Fibroblast of the aortic adventitia (primary cell): ENCODE results near the gene KIF16B. TPM values are rescaled to one million over a fixed set of nuclear protein-coding genes. Genes with fewer than 3 reads are reported as not detected.

ENCODE experiments used
- DNase-seq: peaks from one replicate; pipeline ENCODE4 v3.0.0-alpha.2; 2010; ENCODE audit warnings: low read depth
- H3K4me3 ChIP-seq: 2 replicates; pipeline ENCODE4 v1.5.1; 2011; ENCODE audit warnings: low read depth, mild to moderate bottlenecking, control low read depth, low read length, moderate library complexity
- CTCF ChIP-seq: IDR thresholded peaks from 2 replicates; pipeline ENCODE4 v1.5.1; 2011; ENCODE audit warnings: mild to moderate bottlenecking, low read length, control low read depth, inconsistent platforms; ENCODE audit not compliant: insufficient read depth
- total RNA-seq: library from RNA; depleted of rRNA; stranded (reverse); fragments of >200 nt; gene quantifications from 2 replicates; pipeline ENCODE4 v1.2.3, GENCODE V29; 2012; ENCODE audit warnings: low replicate concordance

Gene KIF16B
- total RNA-seq, 1 donor: 14.5 TPM

GRCh38 chr20:16477632-16478031 is 95.6 kb downstream of the KIF16B start:
- no peak overlapping the region for H3K4me3 ChIP-seq
- peak; percentile 2 for DNase-seq
- TF ChIP-seq CTCF: no peak

- TF ChIP-seq CTCF: peak; percentile 70
- no peak overlapping the region for H3K4me3 ChIP-seq
- peak; percentile 73 for DNase-seq
These were observed 97.2 kb downstream of the KIF16B start for GRCh38 chr20:16476032-16476431.

GRCh38 chr20:16475225-16475624 is 98.0 kb downstream of the KIF16B start:
- DNase-seq: peak; percentile 40
- no peak for TF ChIP-seq CTCF
- no peak overlapping the region for H3K4me3 ChIP-seq

- no peak for DNase-seq
- no peak for TF ChIP-seq CTCF
These were observed 98.9 kb downstream of the KIF16B start for GRCh38 chr20:16474363-16474762.

GRCh38 chr20:16472045-16472872 is 101.0 kb downstream of the KIF16B start:
- TF ChIP-seq CTCF: no peak
- peak; percentile 12 for DNase-seq

More at GRCh38 chr20:16474363-16474762, 98.9 kb downstream of the KIF16B start:
- no peak overlapping the region for H3K4me3 ChIP-seq

GRCh38 chr20:16469395-16469905 is 103.8 kb downstream of the KIF16B start:
- no peak overlapping the region for H3K4me3 ChIP-seq
- TF ChIP-seq CTCF: no peak
- DNase-seq: no peak

More at GRCh38 chr20:16472045-16472872, 101.0 kb downstream of the KIF16B start:
- H3K4me3 ChIP-seq: no peak overlapping the region
